Keratinocyte (primary cell): Measurements from ENCODE around the gene ZNF292.

ENCODE experiments used
- EZH2 ChIP-seq: IDR thresholded peaks from one replicate; pipeline ENCODE4 v1.6.1; 2012; ENCODE audit warnings: inconsistent platforms, mild to moderate bottlenecking, low read length, moderate library complexity
- TF ChIP-seq, protein P1 (sequence below), 3 experiments: IDR thresholded peaks in 1 of 3; conservative IDR thresholded peaks in 1 of 3; optimal IDR thresholded peaks in 1 of 3; 2 replicates in 2 of 3; 3 replicates in 1 of 3; pipeline versions ENCODE3 to v1.5.1; 2011; ENCODE audit warnings: low read length in 3 of 3, mild to moderate bottlenecking in 3 of 3, moderate library complexity in 2 of 3, control low read depth in 1 of 3, inconsistent platforms in 1 of 3; ENCODE audit not compliant: insufficient read depth in 2 of 3; ENCODE audit errors: extremely low read depth in 1 of 3

DNA sequence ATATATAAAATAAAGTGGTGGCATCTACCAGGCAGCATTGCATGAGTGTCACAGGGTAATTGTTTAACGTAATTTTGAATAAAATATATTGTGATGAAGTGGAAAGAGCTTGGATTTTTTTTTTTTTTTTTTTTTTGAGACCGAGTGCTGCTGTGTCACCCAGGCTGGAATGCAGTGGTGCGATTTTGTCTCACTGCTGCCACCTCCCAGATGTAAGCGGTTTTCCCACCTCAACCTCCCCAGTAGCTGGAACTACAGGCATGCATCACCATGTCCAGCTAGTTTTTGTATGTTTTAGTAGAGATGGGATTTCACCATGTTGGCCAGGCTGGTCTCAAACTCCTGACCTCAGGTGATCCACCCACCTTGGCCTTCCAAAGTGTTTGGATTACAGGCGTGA is 85.9 kb downstream of the ZNF292 start:
- TF ChIP-seq, protein P1, sequence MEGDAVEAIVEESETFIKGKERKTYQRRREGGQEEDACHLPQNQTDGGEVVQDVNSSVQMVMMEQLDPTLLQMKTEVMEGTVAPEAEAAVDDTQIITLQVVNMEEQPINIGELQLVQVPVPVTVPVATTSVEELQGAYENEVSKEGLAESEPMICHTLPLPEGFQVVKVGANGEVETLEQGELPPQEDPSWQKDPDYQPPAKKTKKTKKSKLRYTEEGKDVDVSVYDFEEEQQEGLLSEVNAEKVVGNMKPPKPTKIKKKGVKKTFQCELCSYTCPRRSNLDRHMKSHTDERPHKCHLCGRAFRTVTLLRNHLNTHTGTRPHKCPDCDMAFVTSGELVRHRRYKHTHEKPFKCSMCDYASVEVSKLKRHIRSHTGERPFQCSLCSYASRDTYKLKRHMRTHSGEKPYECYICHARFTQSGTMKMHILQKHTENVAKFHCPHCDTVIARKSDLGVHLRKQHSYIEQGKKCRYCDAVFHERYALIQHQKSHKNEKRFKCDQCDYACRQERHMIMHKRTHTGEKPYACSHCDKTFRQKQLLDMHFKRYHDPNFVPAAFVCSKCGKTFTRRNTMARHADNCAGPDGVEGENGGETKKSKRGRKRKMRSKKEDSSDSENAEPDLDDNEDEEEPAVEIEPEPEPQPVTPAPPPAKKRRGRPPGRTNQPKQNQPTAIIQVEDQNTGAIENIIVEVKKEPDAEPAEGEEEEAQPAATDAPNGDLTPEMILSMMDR (optimal IDR thresholded peaks at IDR 0.05 in 1 of 3, IDR thresholded peaks at IDR 0.05 in 1 of 3, conservative IDR thresholded peaks at IDR 0.05 in 1 of 3; ENCODE audit: extremely low read depth in 1 of 3, insufficient read depth in 2 of 3, low read length in 3 of 3), result no peak
- TF ChIP-seq EZH2, result no peak
